NT2/D1 (cell line): Measurements from ENCODE around the gene ACSL1.

ENCODE experiments used
- DNase-seq: peaks from one replicate; pipeline ENCODE4 v3.0.0-alpha.2; 2011; ENCODE audit warnings: low read depth, low spot score
- H3K27me3 ChIP-seq: 2 replicates; pipeline ENCODE4 v1.6.0; 2011; ENCODE audit warnings: mild to moderate bottlenecking; ENCODE audit not compliant: insufficient read length, insufficient read depth
- H3K36me3 ChIP-seq: 2 replicates; pipeline ENCODE4 v1.6.1; 2011; ENCODE audit warnings: mild to moderate bottlenecking, low read length, mixed read lengths; ENCODE audit not compliant: insufficient read depth, insufficient read length
- H3K4me1 ChIP-seq: 2 replicates; pipeline ENCODE4 v1.5.1; 2011; ENCODE audit not compliant: insufficient read depth, insufficient read length
- H3K4me3 ChIP-seq: 2 replicates; pipeline ENCODE4 v1.5.1; 2011; ENCODE audit warnings: low read depth; ENCODE audit not compliant: insufficient read length
- H3K9ac ChIP-seq: 2 replicates; pipeline ENCODE4 v1.6.0; 2011; ENCODE audit warnings: low read depth; ENCODE audit not compliant: insufficient read length
- H3K9me3 ChIP-seq: 2 replicates; pipeline ENCODE4 v1.5.1; 2011; ENCODE audit warnings: mild to moderate bottlenecking, low read length; ENCODE audit not compliant: insufficient read depth
- SUZ12 ChIP-seq: IDR thresholded peaks from 2 replicates; pipeline ENCODE4 v1.6.1; 2011; ENCODE audit not compliant: insufficient read length, insufficient read depth; ENCODE audit errors: extremely low read depth
- YY1 ChIP-seq: IDR thresholded peaks from 2 replicates; pipeline ENCODE4 v1.6.1; 2011; ENCODE audit not compliant: insufficient read length, insufficient read depth
- ZNF274 ChIP-seq: IDR thresholded peaks from 2 replicates; pipeline ENCODE4 v1.6.1; 2011; ENCODE audit warnings: mild to moderate bottlenecking, low read depth, low read length

ACSL1 gene

DNA sequence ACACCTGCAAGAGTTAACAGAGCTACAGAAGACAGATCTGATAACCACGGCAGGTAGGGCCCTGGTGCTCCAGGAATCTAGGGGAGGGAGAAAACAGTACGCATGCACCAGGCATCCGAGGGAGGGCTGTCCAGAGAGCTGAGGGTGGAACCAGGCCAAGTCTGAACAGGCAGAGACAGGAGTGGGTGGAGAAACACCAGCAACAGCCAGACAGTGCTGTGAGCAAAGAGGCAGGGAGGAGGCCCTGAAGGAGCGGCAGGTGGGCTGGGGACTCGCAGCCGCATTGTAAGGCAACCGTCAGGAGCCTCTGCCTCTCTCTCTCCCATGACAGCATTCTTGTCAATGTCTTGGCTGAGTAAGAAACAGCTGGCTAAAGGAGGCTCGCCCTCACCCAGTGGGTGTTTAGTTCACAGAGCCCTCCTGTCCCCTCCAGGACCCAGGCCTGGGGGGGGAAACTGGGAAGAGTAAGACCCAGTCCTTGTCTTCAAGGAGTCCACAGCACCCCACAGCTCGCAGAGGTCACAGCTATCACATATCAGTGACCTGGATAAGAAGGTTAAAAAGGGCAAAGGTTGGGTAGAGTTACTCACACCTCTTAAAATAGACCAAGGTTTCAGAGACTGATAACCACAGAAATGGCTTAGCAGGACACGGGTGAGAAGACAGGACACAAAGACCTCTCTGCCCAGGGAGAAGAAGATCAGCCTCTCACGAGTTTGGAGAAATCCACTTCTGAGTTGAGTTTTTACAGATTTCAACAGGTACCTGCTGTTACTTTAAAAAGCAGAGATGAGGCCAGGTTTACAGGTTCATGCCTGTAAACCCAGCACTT lies 10.5 kb downstream of the ACSL1 start:
- TF ChIP-seq ZNF274 (no peak), YY1 (no peak), SUZ12 (no peak)
- H3K27me3 ChIP-seq: no peaks in the 10 kb centered on the region
- H3K9ac ChIP-seq: no peak overlapping the region
- H3K9me3 ChIP-seq: no peaks in the 10 kb centered on the region
- H3K4me1 ChIP-seq: peaks cover 6% of the 10 kb centered on the region
- DNase-seq: no peak
- H3K4me3 ChIP-seq: no peak overlapping the region
- no peaks in the 10 kb centered on the region for H3K36me3 ChIP-seq

GRCh38 chr4:184814686-184815045 lies 11.1 kb downstream of the ACSL1 start:
- TF ChIP-seq YY1 (no peak), ZNF274 (no peak), SUZ12 (no peak)
- no peak overlapping the region for H3K9ac ChIP-seq
- H3K36me3 ChIP-seq: no peaks in the 10 kb centered on the region
- peaks cover 6% of the 10 kb centered on the region for H3K4me1 ChIP-seq
- H3K4me3 ChIP-seq: no peak overlapping the region
- no peaks in the 10 kb centered on the region for H3K27me3 ChIP-seq
- DNase-seq: no peak
- no peaks in the 10 kb centered on the region for H3K9me3 ChIP-seq

DNA sequence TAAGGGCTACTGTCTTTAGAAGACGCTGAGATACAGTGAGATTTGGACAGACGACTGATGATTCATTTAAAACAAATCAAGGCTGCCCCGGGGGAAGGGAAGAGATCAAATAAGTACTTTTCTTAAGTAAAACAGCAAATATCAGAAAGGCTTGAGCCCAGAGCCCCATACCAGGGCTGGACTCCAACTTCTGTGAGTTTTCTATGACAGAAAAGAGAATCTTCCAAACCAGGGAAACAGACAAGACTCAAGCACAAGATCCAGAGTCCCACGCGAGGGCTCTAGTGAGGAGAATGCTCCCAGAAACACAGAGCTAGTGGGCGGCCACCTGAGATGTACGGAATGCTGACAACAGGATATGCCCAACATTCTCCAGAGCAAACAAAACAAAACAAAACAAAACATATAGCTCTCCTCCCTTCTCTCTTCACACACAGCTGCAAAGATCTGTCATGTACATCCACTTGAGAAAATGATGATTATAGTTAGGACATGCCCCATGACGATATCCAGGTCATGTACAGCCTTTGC lies 13.1 kb downstream of the ACSL1 start:
- no peak for DNase-seq
- no peak for TF ChIP-seq SUZ12
- no peak for TF ChIP-seq ZNF274
- TF ChIP-seq YY1: no peak
- Histone ChIP-seq H3K4me1 (peaks cover 4% of the 10 kb centered on the region), H3K36me3 (no peaks in the 10 kb centered on the region), H3K9me3 (no peaks in the 10 kb centered on the region), H3K4me3 (no peak overlapping the region), H3K27me3 (no peaks in the 10 kb centered on the region), H3K9ac (no peak overlapping the region)

GRCh38 chr4:184812199-184812542 lies 13.6 kb downstream of the ACSL1 start:
- no peaks in the 10 kb centered on the region for H3K36me3 ChIP-seq
- no peaks in the 10 kb centered on the region for H3K9me3 ChIP-seq
- no peaks in the 10 kb centered on the region for H3K27me3 ChIP-seq
- no peak overlapping the region for H3K9ac ChIP-seq
- no peak for TF ChIP-seq YY1
- TF ChIP-seq SUZ12: no peak
- no peak for TF ChIP-seq ZNF274
- no peak for DNase-seq
- H3K4me3 ChIP-seq: no peak overlapping the region
- H3K4me1 ChIP-seq: peaks cover 2% of the 10 kb centered on the region

- no peak for TF ChIP-seq ZNF274
- no peak for TF ChIP-seq YY1
- TF ChIP-seq SUZ12: no peak
- Histone ChIP-seq H3K4me1 (peaks cover 2% of the 10 kb centered on the region), H3K36me3 (no peaks in the 10 kb centered on the region), H3K27me3 (no peaks in the 10 kb centered on the region), H3K4me3 (no peak overlapping the region), H3K9me3 (no peaks in the 10 kb centered on the region), H3K9ac (no peak overlapping the region)
- DNase-seq: no peak
Observed at GRCh38 chr4:184811526-184812198, 14.1 kb downstream of the ACSL1 start.

DNA sequence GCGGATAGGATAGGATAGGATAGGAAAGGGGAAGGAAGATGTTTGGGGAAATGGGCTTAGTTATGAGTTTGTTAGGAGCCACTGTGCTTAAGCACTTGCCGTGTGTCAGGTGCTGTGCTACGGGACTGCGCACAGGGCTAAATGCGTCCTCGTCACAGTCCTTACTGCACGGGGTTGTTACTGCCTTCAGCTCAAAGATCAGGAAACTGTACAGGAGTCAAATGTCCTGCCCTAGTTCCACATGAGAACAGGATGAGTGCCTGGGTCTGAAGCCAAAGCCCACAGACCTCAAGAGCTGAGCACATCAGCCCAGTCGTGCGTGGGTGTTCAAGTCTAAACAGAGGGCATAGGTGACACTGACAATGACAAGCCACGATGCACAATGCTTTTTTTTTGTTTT lies 15.0 kb downstream of the ACSL1 start:
- Histone ChIP-seq H3K4me1 (peaks cover 2% of the 10 kb centered on the region), H3K9me3 (no peaks in the 10 kb centered on the region), H3K4me3 (no peak overlapping the region), H3K36me3 (no peaks in the 10 kb centered on the region), H3K9ac (no peak overlapping the region), H3K27me3 (no peaks in the 10 kb centered on the region)
- no peak for DNase-seq
- TF ChIP-seq YY1 (no peak), SUZ12 (no peak), ZNF274 (no peak)

- no peak for DNase-seq
- H3K4me3 ChIP-seq: no peak overlapping the region
- H3K4me1 ChIP-seq: peaks cover 2% of the 10 kb centered on the region
- no peaks in the 10 kb centered on the region for H3K36me3 ChIP-seq
- H3K27me3 ChIP-seq: no peaks in the 10 kb centered on the region
- H3K9me3 ChIP-seq: no peaks in the 10 kb centered on the region
- TF ChIP-seq SUZ12 (no peak), ZNF274 (no peak), YY1 (no peak)
- H3K9ac ChIP-seq: no peak overlapping the region
Observed at GRCh38 chr4:184808713-184809050, 17.1 kb downstream of the ACSL1 start.
